Prostate gland (tissue), 2 donors: ENCODE data around the gene PRKAB1. TPM values are rescaled to one million over a fixed set of nuclear protein-coding genes. Genes with fewer than 3 reads are reported as not detected.

Experiments
- DNase-seq: peaks from one replicate; pipeline ENCODE4 v3.0.0-alpha.2; 2019; ENCODE audit warnings: low spot score
- H3K27ac ChIP-seq, 2 donors: fragments of 200-600 bp; sonication (generic); 2 replicates each; pipeline ENCODE4 v1.5.1; 2017 to 2019
- H3K27me3 ChIP-seq: fragments of 200-600 bp; sonication (generic); replicated peaks from 2 replicates; pipeline ENCODE4 v1.5.1; 2019; ENCODE audit not compliant: insufficient read depth
- H3K36me3 ChIP-seq, 2 donors: fragments of 200-600 bp; sonication (generic); 1 replicate in 1 of 2; 2 replicates in 1 of 2; pipeline versions ENCODE4 v1.5.1 to v1.8.1; 2017 to 2019
- H3K4me1 ChIP-seq: fragments of 200-600 bp; sonication (generic); replicated peaks from 2 replicates; pipeline ENCODE4 v1.5.1; 2019
- H3K4me3 ChIP-seq, 2 donors: fragments of 200-600 bp; sonication (generic); 2 replicates each; pipeline ENCODE4 v1.5.1; 2017 to 2019
- H3K9me3 ChIP-seq: fragments of 200-600 bp; sonication (generic); 2 replicates; pipeline ENCODE4 v1.5.1; 2017
- CTCF ChIP-seq, 4 experiments: fragments of 200-600 bp in 2 of 4; fragments of 450-650 bp in 2 of 4; sonication (generic) in 2 of 4; IDR thresholded peaks; 1 replicate in 3 of 4; 2 replicates in 1 of 4; pipeline ENCODE4 v1.5.1; 2016 to 2019; ENCODE audit warnings: antibody characterized with exemption in 4 of 4, mild to moderate bottlenecking in 2 of 4, moderate library complexity in 2 of 4
- POLR2A ChIP-seq: fragments of 450-650 bp; IDR thresholded peaks from one replicate; pipeline ENCODE4 v1.6.1; 2016; ENCODE audit warnings: antibody characterized with exemption, mild to moderate bottlenecking
- POLR2AphosphoS5 ChIP-seq: sonication (generic); formaldehyde crosslinking; IDR thresholded peaks from one replicate; pipeline ENCODE4 v1.6.1; 2017; ENCODE audit warnings: antibody characterized with exemption
- WGBS: methylation state at CpG from one replicate; pipeline ENCODE4 v1.1.5; 2018; 5-methylcytosine and 5-hydroxymethylcytosine counted together
- intact Hi-C: fragments of 100-400 bp; cut with DNase I; formaldehyde crosslinking; loops from one replicate; pipeline ENCODE4 v1.14.2; 2022
- total RNA-seq, 2 donors: library from RNA; depleted of rRNA; stranded (reverse); fragments of >200 nt; gene quantifications; one replicate each; pipeline ENCODE4 v1.1.0, GENCODE V29; 2016

Gene PRKAB1
- total RNA-seq, 2 donors from 2014 or later, result 17.3 to 36.7 TPM

GRCh38 chr12:119627019-119627643, 40.8 kb upstream of the PRKAB1 start:
- intact Hi-C loops, result no loop called here
- WGBS, result 79% methylated on average over 6 of the region's 6 CpGs
- no peak for DNase-seq

GRCh38 chr12:119627686-119628085, 40.2 kb upstream of the PRKAB1 start:
- H3K9me3 ChIP-seq, result no peaks in the 10 kb centered on the region
- H3K36me3 ChIP-seq, result no peaks in the 10 kb centered on the region
- H3K27ac ChIP-seq, result no peak overlapping the region
- H3K4me3 ChIP-seq, result no peak overlapping the region
- TF ChIP-seq POLR2A (no peak), CTCF (IDR thresholded peaks at IDR 0.05) (no peak)
- DNase-seq, result no peak
- no peaks in the 10 kb centered on the region for H3K27me3 ChIP-seq
- 84% methylated on average over 6 of the region's 6 CpGs for WGBS
- H3K4me1 ChIP-seq, result no peaks in the 10 kb centered on the region
- intact Hi-C loops, result no loop called here

More at GRCh38 chr12:119627019-119627643, 40.8 kb upstream of the PRKAB1 start:
- H3K27me3 ChIP-seq, result no peaks in the 10 kb centered on the region
- no peak overlapping the region for H3K27ac ChIP-seq
- no peaks in the 10 kb centered on the region for H3K9me3 ChIP-seq
- no peaks in the 10 kb centered on the region for H3K4me1 ChIP-seq
- H3K36me3 ChIP-seq, result no peaks in the 10 kb centered on the region
- no peak for TF ChIP-seq POLR2A
- no peak for TF ChIP-seq CTCF (IDR thresholded peaks at IDR 0.05)
- no peak for TF ChIP-seq POLR2AphosphoS5
- H3K4me3 ChIP-seq, result no peak overlapping the region

GRCh38 chr12:119630223-119630780, 37.6 kb upstream of the PRKAB1 start:
- intact Hi-C loops, result no loop called here
- Histone ChIP-seq H3K36me3 (no peaks in the 10 kb centered on the region), H3K4me1 (no peaks in the 10 kb centered on the region), H3K27me3 (no peaks in the 10 kb centered on the region), H3K9me3 (no peaks in the 10 kb centered on the region), H3K27ac (no peak overlapping the region), H3K4me3 (no peak overlapping the region)
- no peak for DNase-seq
- TF ChIP-seq CTCF (IDR thresholded peaks at IDR 0.05) (no peak), POLR2A (no peak), POLR2AphosphoS5 (no peak)
- 95% methylated on average over 7 of the region's 7 CpGs for WGBS

- Histone ChIP-seq H3K4me3 (no peak overlapping the region), H3K9me3 (no peaks in the 10 kb centered on the region), H3K27ac (no peak overlapping the region), H3K36me3 (no peaks in the 10 kb centered on the region), H3K4me1 (no peaks in the 10 kb centered on the region), H3K27me3 (no peaks in the 10 kb centered on the region)
- DNase-seq, result no peak
- intact Hi-C loops, result no loop called here
- WGBS, result 40% methylated on average over 1 of the region's 1 CpG
- no peak for TF ChIP-seq CTCF (IDR thresholded peaks at IDR 0.05)
Observed at GRCh38 chr12:119630962-119631550, 36.9 kb upstream of the PRKAB1 start.
